ENCODE results near the gene NPTX1. TPM values are rescaled to one million over a fixed set of nuclear protein-coding genes. Genes with fewer than 3 reads are reported as not detected.
A peak's percentile ranks its signal among the peaks of the same experiment; 100 is the strongest.

Gene NPTX1
- total and polyA plus RNA-seq, 7 experiments from 2014 or later: 0.11 to 98.0 (median 0.35) TPM; not detected in 3

GRCh38 chr17:80476877-80477646 lies 655 bp upstream of the NPTX1 start:
- H3K9me3 ChIP-seq (ENCODE audit: control insufficient read depth in 2 of 3, low read length in 3 of 3): no peaks in the 10 kb centered on the region
- no peaks in the 10 kb centered on the region for H3K36me3 ChIP-seq (ENCODE audit: control insufficient read depth in 2 of 3, insufficient read depth in 3 of 3, low read length in 3 of 3)
- peaks cover 0 to 20% of the 10 kb centered on the region in 2 donors for H3K27me3 ChIP-seq (ENCODE audit: control insufficient read depth in 2 of 2, insufficient read depth in 2 of 2, low read length in 2 of 2)
- H3K4me1 ChIP-seq (ENCODE audit: control insufficient read depth in 2 of 2, insufficient read depth in 2 of 2, low read length in 2 of 2): peaks cover 8 to 15% of the 10 kb centered on the region in 2 donors
- Mint-ChIP-seq H3K36me3 (peaks cover 0 to 5% (median 0%) of the 10 kb centered on the region in 5 donors), H3K4me3 (peak overlapping the region in 4 of 10 donors; percentile 7 to 50 (median 34)), H3K27me3 (peaks cover 39 to 52% (median 50%) of the 10 kb centered on the region in 5 donors), H3K9me3 (no peaks in the 10 kb centered on the region), H3K27ac (no peak overlapping the region), H3K4me1 (peaks cover 10 to 28% (median 21%) of the 10 kb centered on the region in 7 donors)
- no peak overlapping the region for H3K27ac ChIP-seq (ENCODE audit: low read depth, low read length)
- POLR2A ChIA-PET: no interaction called here
- peak overlapping the region; percentile 33 for H3K4me3 ChIP-seq (ENCODE audit: low read length)
- CTCF ChIA-PET: interaction anchor here (0.6 kb wide), 1 partner anchor 493 kb away, joined by 3 read pairs; no protein-coding TSS in a partner anchor
- DNase-seq: peak in 3 of 9 donors; percentile 16 to 26 (median 23)
- ATAC-seq: no peak
- intact Hi-C loops (cut with micrococcal nuclease): loop anchor here (10.0 kb wide), 2 partner anchors 98 to 308 kb away; no protein-coding TSS in a partner anchor

GRCh38 chr17:80474961-80475909 lies 1.2 kb downstream of the NPTX1 start:
- ATAC-seq (peak; percentile 17), DNase-seq (peak in 4 of 9 donors; percentile 20 to 54 (median 26))
- Histone ChIP-seq H3K4me1 (ENCODE audit: control insufficient read depth in 2 of 2, insufficient read depth in 2 of 2, low read length in 2 of 2) (peaks cover 15% of the 10 kb centered on the region in 2 donors), H3K9me3 (ENCODE audit: control insufficient read depth in 2 of 3, low read length in 3 of 3) (no peaks in the 10 kb centered on the region), H3K36me3 (ENCODE audit: control insufficient read depth in 2 of 3, insufficient read depth in 3 of 3, low read length in 3 of 3) (no peaks in the 10 kb centered on the region), H3K4me3 (ENCODE audit: low read length) (peak overlapping the region; percentile 33), H3K27me3 (ENCODE audit: control insufficient read depth in 2 of 2, insufficient read depth in 2 of 2, low read length in 2 of 2) (peaks cover 0 to 17% of the 10 kb centered on the region in 2 donors), H3K27ac (ENCODE audit: low read depth, low read length) (no peak overlapping the region)
- Mint-ChIP-seq H3K9me3 (no peaks in the 10 kb centered on the region), H3K4me3 (peak overlapping the region; percentile 76 to 91 (median 82)), H3K4me1 (peaks cover 13 to 39% (median 26%) of the 10 kb centered on the region in 7 donors), H3K36me3 (peaks cover 0 to 11% (median 0%) of the 10 kb centered on the region in 5 donors), H3K27me3 (peaks cover 29 to 49% (median 36%) of the 10 kb centered on the region in 5 donors), H3K27ac (peak overlapping the region in 4 of 9 donors; percentile 17 to 75 (median 57))
- intact Hi-C loops (cut with micrococcal nuclease): loop anchor here (2.0 to 10.0 kb wide), 3 partner anchors 20 to 310 kb away; no protein-coding TSS in a partner anchor
- ChIA-PET POLR2A (interaction anchor here (0.6 to 0.7 kb wide), 2 partner anchors 21 to 1178 kb away, joined by 3 to 4 read pairs; no protein-coding TSS in a partner anchor), CTCF (no interaction called here)

- intact Hi-C loops (cut with micrococcal nuclease): loop anchor here (2.0 to 10.0 kb wide), 3 partner anchors 20 to 310 kb away; no protein-coding TSS in a partner anchor
- Mint-ChIP-seq H3K4me3 (peak overlapping the region; percentile 76 to 91 (median 82)), H3K36me3 (peaks cover 0 to 13% (median 0%) of the 10 kb centered on the region in 5 donors), H3K27ac (peak overlapping the region in 4 of 9 donors; percentile 3 to 75 (median 36)), H3K27me3 (peaks cover 20 to 44% (median 29%) of the 10 kb centered on the region in 5 donors), H3K9me3 (no peaks in the 10 kb centered on the region), H3K4me1 (peaks cover 13 to 40% (median 26%) of the 10 kb centered on the region in 7 donors)
- H3K27me3 ChIP-seq (ENCODE audit: control insufficient read depth in 2 of 2, insufficient read depth in 2 of 2, low read length in 2 of 2): peaks cover 0 to 17% of the 10 kb centered on the region in 2 donors
- ATAC-seq (peak; percentile 33), DNase-seq (peak in 1 of 9 donors; percentile 17)
- H3K27ac ChIP-seq (ENCODE audit: low read depth, low read length): no peak overlapping the region
- CTCF ChIA-PET: interaction anchor here (1.0 kb wide), 1 partner anchor 80 kb away, joined by 3 read pairs; no protein-coding TSS in a partner anchor
- peaks cover 15% of the 10 kb centered on the region in 2 donors for H3K4me1 ChIP-seq (ENCODE audit: control insufficient read depth in 2 of 2, insufficient read depth in 2 of 2, low read length in 2 of 2)
- H3K9me3 ChIP-seq (ENCODE audit: control insufficient read depth in 2 of 3, low read length in 3 of 3): no peaks in the 10 kb centered on the region
- POLR2A ChIA-PET: interaction anchor here (0.7 kb wide), 1 partner anchor 1179 kb away, joined by 3 read pairs; no protein-coding TSS in a partner anchor
- no peak overlapping the region for H3K4me3 ChIP-seq (ENCODE audit: low read length)
- H3K36me3 ChIP-seq (ENCODE audit: control insufficient read depth in 2 of 3, insufficient read depth in 3 of 3, low read length in 3 of 3): no peaks in the 10 kb centered on the region
These were observed 2.0 kb downstream of the NPTX1 start for GRCh38 chr17:80474231-80474960.

DNA sequence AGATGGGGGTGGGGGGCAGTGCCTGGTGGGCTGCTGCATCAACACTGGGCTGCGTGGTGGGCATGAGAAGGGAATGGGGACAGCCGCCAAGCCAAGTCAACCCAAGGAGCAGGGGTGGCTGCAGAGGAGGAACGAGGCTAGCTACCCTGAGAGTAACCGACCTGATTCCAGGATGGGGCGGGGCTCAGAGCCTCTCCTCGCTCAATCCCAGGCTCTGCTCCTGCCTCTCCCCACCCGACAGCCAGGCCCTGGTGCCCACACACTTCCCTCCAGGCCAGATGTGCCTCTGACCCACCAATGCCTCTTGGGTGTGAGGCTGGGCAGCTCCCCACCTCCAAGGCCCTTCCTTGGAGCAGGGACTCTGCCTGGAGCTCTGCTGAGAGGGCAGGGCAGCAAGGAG lies 2.7 kb downstream of the NPTX1 start:
- Mint-ChIP-seq H3K27ac (no peak overlapping the region), H3K36me3 (peaks cover 0 to 16% (median 0%) of the 10 kb centered on the region in 5 donors), H3K9me3 (no peaks in the 10 kb centered on the region), H3K27me3 (peaks cover 22 to 44% (median 28%) of the 10 kb centered on the region in 5 donors), H3K4me3 (peak overlapping the region in 1 of 10 donors; percentile 86), H3K4me1 (peaks cover 13 to 33% (median 24%) of the 10 kb centered on the region in 7 donors)
- Histone ChIP-seq H3K27me3 (ENCODE audit: control insufficient read depth in 2 of 2, insufficient read depth in 2 of 2, low read length in 2 of 2) (peaks cover 0 to 13% of the 10 kb centered on the region in 2 donors), H3K27ac (ENCODE audit: low read depth, low read length) (no peak overlapping the region), H3K9me3 (ENCODE audit: control insufficient read depth in 2 of 3, low read length in 3 of 3) (no peaks in the 10 kb centered on the region), H3K4me3 (ENCODE audit: low read length) (no peak overlapping the region), H3K4me1 (ENCODE audit: control insufficient read depth in 2 of 2, insufficient read depth in 2 of 2, low read length in 2 of 2) (peaks cover 15% of the 10 kb centered on the region in 2 donors), H3K36me3 (ENCODE audit: control insufficient read depth in 2 of 3, insufficient read depth in 3 of 3, low read length in 3 of 3) (no peaks in the 10 kb centered on the region)
- ATAC-seq (no peak), DNase-seq (no peak)
- ChIA-PET POLR2A (interaction anchor here (1.4 kb wide), 1 partner anchor 19 kb away, joined by 5 read pairs; no protein-coding TSS in a partner anchor), CTCF (interaction anchor here (1.0 kb wide), 1 partner anchor 81 kb away, joined by 3 read pairs; no protein-coding TSS in a partner anchor)
- intact Hi-C loops (cut with micrococcal nuclease): loop anchor here (2.0 to 10.0 kb wide), 3 partner anchors 19 to 311 kb away; no protein-coding TSS in a partner anchor

GRCh38 chr17:80472996-80473395 lies 3.4 kb downstream of the NPTX1 start:
- Mint-ChIP-seq H3K27me3 (peaks cover 27 to 47% (median 32%) of the 10 kb centered on the region in 5 donors), H3K4me3 (peak overlapping the region in 1 of 10 donors; percentile 60), H3K27ac (peak overlapping the region in 2 of 9 donors; percentile 23 to 26), H3K9me3 (no peaks in the 10 kb centered on the region), H3K36me3 (peaks cover 0 to 18% (median 0%) of the 10 kb centered on the region in 5 donors), H3K4me1 (peaks cover 13 to 33% (median 24%) of the 10 kb centered on the region in 7 donors)
- H3K36me3 ChIP-seq (ENCODE audit: control insufficient read depth in 2 of 3, insufficient read depth in 3 of 3, low read length in 3 of 3): no peaks in the 10 kb centered on the region
- ChIA-PET CTCF (interaction anchor here (0.7 to 1.0 kb wide), 2 partner anchors 8 to 82 kb away, joined by 3 read pairs; no protein-coding TSS in a partner anchor), POLR2A (interaction anchor here (1.4 kb wide), 1 partner anchor 18 kb away, joined by 5 read pairs; no protein-coding TSS in a partner anchor)
- DNase-seq: no peak
- H3K4me3 ChIP-seq (ENCODE audit: low read length): no peak overlapping the region
- H3K27me3 ChIP-seq (ENCODE audit: control insufficient read depth in 2 of 2, insufficient read depth in 2 of 2, low read length in 2 of 2): peaks cover 0 to 6% of the 10 kb centered on the region in 2 donors
- ATAC-seq: no peak
- H3K4me1 ChIP-seq (ENCODE audit: control insufficient read depth in 2 of 2, insufficient read depth in 2 of 2, low read length in 2 of 2): peaks cover 15% of the 10 kb centered on the region in 2 donors
- no peak overlapping the region for H3K27ac ChIP-seq (ENCODE audit: low read depth, low read length)
- intact Hi-C loops (cut with micrococcal nuclease): loop anchor here (10.0 kb wide), 2 partner anchors 102 to 312 kb away; no protein-coding TSS in a partner anchor
- H3K9me3 ChIP-seq (ENCODE audit: control insufficient read depth in 2 of 3, low read length in 3 of 3): no peaks in the 10 kb centered on the region

Data from naive thymus-derived CD4-positive, alpha-beta T cell (primary cell).